Activated CD8-positive, alpha-beta memory T cell treated with anti-CD3 and anti-CD28 coated beads, Interleukin-2, amount 50 U/mL, for 1 hour (primary cell): ENCODE measurements around the gene SNIP1.
"Not testable (repeated sequence)": the region's sequence is repeated elsewhere in the genome, so short reads cannot be mapped to it uniquely, and the experiment has no call there.

ENCODE experiments used
- DNase-seq: peaks from one replicate; pipeline ENCODE4 v3.0.0-alpha.2; 2020; ENCODE audit errors: extremely low read depth

The SNIP1 gene

GRCh38 chr1:37559957-37560379, 5.9 kb upstream of the SNIP1 start:
- not testable (repeated sequence) for DNase-seq

- no peak for DNase-seq
Observed at GRCh38 chr1:37559080-37559479, 5.0 kb upstream of the SNIP1 start.

- no peak for DNase-seq
Observed at GRCh38 chr1:37558411-37558810, 4.3 kb upstream of the SNIP1 start.

- DNase-seq: no peak
Observed at GRCh38 chr1:37557402-37557801, 3.3 kb upstream of the SNIP1 start.

DNA sequence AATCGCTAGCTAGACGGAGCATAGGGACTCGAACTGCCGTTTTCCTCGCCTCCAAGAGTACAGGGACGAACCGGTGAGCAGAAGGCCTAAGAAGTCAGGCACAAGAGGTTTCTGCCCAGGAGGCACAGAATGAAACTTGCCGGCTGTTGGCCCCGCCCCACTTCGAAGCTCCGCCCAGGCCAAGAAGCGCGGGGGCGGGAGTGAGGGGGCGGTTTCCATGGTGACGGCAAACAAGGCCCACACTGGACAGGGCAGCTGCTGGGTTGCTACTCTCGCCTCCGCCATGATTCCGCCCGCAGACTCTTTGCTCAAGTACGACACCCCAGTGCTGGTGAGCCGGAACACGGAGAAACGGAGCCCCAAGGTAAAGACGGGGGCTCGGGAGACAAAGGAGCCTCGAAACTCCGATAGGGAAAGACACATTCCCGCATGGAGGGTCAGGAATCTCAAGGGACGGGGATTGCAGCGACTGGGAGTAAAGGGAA, 2.7 kb upstream of the SNIP1 start, which contains the start of gene DNALI1:
Gene DNALI1, plus strand, starts transcription at position 229 of the 485 bp plus-strand sequence. Its CDS starts 55 bp downstream, at position 284.
- no peak for DNase-seq

DNA sequence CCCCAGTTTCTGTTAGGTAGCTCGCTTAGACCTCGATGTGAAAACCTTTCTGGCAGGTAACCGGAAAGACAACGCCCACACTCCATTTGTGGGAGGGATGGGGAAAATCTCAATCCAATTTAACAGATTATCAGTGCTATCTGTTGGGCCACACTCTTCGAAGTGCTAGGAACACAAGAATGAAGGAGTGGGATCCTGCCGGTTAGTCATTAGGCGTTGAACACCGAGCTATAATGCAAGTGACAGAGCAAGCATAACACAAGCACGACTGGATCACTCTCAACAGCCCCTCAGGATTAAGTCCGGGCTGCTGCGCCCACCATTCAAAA, 531 bp downstream of the SNIP1 start:
- DNase-seq: no peak

GRCh38 chr1:37549341-37549740, 4.8 kb downstream of the SNIP1 start:
- DNase-seq: no peak

DNA sequence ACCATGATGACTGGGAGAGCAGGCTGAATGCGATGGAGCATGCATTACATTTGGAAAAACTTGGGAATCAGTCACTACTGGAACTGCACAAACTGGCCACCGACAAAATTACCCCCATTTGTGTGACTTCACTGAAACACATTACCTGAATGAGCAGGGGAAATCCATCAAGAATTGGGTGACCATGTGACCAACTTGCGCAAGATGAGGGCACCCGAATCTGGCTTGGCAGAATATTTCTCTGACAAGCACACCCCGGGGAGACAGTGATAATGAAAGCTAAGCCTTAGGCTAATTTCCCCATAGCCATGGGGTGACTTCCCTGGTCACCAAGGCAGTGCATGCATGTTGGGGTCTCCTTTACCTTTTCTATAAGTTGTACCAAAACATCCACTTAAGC, 9.1 kb downstream of the SNIP1 start:
- DNase-seq: no peak

DNA sequence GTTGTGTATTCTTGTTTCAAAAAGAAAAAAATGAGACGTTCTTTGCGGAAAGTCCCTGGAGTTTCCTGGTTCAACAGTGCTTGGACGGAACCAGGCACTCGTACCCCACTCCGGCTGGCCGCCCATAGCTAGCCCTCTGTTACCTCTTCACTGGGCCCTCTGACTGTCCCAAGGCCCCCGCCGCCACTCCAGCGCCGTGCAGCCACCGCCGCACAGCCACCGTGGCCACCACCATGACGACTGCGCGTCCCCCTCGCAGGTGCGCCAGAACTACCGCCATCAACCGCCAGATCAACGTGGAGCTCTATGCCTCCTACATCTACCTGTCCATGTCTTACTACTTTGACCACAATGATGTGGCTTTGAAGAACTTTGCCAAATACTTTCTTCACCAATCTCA, 9.6 kb downstream of the SNIP1 start:
- no peak for DNase-seq

DNA sequence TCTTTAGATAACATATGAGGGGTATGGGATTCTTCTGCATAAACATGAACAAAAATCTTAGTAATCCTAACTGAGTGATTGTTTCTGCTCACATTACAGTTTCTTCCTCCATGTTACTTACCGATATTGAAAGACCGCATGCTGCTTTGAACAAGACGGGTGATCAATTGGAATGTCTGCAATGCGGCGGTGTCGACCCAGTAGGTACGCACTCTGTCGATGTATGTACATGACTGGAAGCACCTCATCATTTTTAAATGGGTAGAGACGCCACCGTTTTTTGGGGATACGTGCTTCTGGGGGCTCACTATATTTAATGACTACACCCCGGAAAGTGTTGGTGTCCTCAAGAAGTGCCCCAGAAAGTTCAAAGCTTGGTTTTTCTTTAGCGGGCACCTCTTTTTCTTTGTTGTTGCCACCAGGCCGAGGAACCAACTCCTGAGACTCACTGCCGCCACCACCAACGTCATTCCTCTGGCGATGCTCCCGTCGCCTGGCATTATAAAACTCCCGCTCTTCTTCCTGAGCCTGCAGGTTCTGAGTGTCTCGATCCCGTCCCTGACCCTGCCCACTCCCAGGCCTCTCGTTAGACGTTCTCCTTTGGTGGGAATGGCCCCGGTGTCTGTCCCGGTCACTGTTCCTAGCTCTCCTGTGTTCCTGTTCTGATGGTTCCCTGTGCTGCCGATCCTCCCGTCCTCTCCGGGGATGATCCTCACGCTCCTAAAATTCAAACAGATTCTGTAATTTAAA, 13.9 kb downstream of the SNIP1 start:
- no peak for DNase-seq

DNA sequence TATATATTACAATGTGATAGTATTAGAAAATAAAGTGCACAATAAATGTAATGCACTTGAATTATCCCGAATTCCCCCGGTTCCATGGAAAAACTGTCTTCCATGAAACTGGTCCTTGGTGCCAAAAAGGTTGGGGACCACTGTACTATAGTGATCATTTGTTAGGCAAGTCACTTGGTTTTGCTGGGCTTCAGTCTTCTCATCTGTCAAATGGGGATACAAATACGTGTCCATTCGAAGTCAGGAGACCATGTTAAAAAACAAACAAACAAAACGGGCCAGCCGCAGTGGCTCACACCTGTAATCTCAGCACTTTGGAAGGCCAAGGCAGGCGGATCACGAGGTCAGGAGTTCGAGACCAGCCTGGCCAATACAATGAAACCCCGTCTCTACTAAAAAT, 14.9 kb downstream of the SNIP1 start:
- DNase-seq: not testable (repeated sequence)

DNA sequence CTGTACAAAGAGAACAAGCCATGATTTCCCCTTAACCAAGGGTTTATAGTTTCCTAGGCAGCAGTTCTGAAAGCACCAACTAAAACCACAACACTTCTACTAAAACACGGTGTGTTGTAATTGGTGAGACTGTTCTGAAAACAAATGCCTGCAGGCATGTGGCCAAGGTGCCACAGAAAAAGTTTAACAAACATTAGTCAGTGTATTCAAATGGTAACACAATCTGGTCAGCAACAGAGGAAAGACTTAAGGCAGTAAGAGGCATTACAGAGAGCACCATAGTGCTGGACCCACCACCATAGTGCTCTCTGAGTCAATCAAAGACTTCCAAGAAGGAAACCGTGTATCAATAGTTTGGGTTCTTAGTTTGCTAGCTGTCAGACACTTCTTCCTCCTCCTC, 16.7 kb downstream of the SNIP1 start:
- DNase-seq: no peak

DNA sequence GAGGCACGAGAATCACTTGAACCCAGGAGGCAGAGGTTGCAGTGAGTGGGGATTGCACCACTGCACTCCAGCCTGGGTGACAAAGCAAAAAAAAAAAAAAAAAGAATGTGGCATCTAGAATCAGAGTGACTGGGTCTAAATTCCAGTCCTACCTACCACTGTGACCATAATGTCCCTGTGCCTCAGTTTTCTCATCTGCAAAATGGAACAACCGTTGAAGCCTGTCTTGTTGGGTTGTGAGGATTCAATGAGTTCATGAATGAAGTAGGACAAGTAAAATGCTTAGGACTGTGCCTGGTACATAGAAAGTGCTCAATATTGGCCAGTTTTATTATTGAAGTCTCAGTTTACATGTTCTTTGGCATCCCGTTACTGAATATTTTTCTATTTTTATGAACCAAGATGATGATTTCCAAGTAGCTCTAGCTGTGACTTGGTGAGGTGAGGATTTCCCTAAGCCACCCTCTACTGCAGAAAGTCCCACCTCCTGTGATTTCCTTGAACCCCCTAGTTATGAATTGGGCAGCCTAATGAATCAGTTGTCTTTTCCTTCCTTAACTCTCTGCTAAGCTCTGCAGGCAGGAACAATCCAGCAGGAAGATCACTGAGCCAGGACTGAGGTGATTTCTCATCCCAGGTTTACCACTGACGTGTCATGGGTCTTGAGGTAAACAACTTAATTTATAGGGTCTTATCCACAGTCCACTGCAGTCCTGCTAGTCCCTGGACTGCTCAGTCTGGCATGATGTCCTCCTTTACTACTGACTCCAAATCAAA, 20.6 kb downstream of the SNIP1 start:
- no peak for DNase-seq

GRCh38 chr1:37532418-37533156, 21.5 kb downstream of the SNIP1 start:
- not testable (repeated sequence) for DNase-seq

- DNase-seq: not testable (repeated sequence)
Observed at GRCh38 chr1:37529888-37530287, 24.2 kb downstream of the SNIP1 start.

- DNase-seq: no peak
Observed at GRCh38 chr1:37519613-37520012, 34.5 kb downstream of the SNIP1 start.

DNA sequence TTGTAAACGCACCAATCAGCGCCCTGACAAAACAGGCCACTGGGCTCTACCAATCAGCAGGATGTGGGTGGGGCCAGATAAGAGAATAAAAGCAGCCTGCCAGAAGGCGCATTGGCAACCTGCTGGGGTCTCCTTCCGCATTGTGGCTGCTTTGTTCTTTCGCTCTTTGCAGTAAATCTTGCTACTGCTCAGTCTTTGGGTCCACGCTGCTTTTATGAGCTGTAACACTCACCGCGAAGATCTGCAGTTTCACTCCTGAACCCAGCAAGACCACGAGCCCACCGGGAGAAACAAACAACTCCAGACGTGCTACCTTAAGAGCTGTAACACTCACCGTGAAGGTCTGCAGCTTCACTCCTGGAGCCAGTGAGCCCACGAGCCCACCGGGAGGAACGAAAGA, 35.2 kb downstream of the SNIP1 start:
- DNase-seq: peak; percentile 16

GRCh38 chr1:37518241-37518640, 35.9 kb downstream of the SNIP1 start:
- DNase-seq: not testable (repeated sequence)

DNA sequence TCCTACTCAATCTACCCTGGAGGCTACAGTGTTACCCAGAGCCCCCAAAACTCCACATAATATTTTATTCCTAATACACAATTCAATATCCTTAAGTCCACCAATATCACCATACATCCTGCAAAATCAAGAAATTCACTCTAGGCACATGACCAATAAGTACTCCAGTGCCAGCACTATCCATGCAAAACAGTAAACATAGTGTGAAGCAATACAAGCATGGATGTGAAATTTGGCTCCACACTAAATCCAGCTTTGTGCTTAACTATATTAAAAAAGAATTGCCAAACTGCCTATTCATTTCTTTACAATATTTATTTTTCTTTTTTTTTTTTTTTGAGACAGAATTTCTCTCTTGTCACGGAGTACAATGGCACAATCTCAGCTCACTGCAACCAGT, 36.5 kb downstream of the SNIP1 start:
- DNase-seq: no peak

GRCh38 chr1:37515185-37516034, 38.7 kb downstream of the SNIP1 start:
- no peak for DNase-seq
